ENCODE data around the gene UBE2E1.

GRCh38 chr3:23793528-23794134 lies 12.1 kb upstream of the UBE2E1 start:
- TF ChIP-seq CTCF (IDR thresholded peaks at IDR 0.05), result no peak
- TF ChIP-seq POLR2AphosphoS5 (IDR thresholded peaks at IDR 0.05), result no peak

Data from gastroesophageal sphincter (tissue), 3 donors.